NOMO-1 (cell line): ENCODE results near the gene FAT4.

Source experiments
- DNase-seq, 2 experiments: peaks; one replicate each; lab custom pipeline; 2025; ENCODE audit not compliant: unreplicated experiment in 2 of 2; lab: John Stamatoyannopoulos, UW

FAT4 gene

DNA sequence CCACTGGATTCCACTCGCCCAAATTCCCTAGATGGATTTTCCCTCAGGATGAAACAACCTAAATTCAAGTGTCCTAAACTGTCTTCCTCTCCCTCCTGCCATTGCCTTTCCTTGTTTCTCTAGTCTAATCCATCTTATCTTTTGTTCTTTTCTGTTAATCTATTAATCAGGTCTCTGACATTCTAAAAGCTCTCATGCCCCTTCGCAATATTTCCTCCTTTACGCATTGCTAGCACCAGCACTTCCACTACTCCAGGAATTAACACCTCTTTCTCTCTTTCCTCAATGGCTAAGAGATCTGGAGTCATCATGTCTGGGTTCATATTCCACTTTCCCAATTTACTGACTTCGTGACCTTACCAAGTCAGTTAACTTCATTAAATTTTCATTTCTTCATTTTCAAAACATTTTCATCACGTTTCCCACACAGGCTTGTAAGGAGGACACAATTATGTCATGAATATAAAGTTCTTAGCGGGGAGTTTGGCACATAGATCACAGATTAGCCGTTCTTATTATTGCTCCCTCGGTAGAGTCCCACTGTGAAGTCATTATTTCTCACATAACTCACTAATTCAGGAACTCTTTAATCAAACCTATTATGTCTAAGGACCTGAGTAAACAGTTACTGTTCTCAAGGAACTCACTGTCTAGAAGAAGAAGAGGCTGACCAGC, 45.3 kb downstream of the FAT4 start:
- no peak for DNase-seq

DNA sequence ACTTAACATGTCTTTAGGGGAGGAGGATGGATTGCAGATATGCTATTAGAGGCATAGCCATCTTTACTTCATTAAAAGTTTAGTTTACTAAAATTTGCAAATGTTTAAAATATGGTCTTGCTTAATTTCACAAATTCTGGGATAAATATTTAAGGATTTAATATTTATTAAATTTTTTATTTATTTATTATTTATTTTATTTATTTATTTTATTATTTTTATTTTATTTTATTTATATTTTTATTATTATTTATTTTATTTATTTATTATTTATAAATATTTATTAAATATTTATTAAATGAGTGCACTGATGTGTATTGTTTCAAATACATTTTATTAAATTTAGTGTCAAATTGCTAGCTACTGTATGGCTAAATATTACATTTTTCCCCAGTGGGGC, 46.0 kb downstream of the FAT4 start:
- no peak for DNase-seq
